Skeletal muscle satellite cell (primary cell): ENCODE data around the gene B2M.

Source experiments
- H3K27me3 ChIP-seq: 2 replicates; pipeline ENCODE4 v1.7.0; 2013; ENCODE audit warnings: low read length; ENCODE audit not compliant: control insufficient read depth, insufficient read depth
- H3K36me3 ChIP-seq: 2 replicates; pipeline ENCODE4 v1.7.0; 2013; ENCODE audit warnings: mild to moderate bottlenecking, control low read depth, low read length; ENCODE audit not compliant: insufficient read depth
- H3K4me1 ChIP-seq: 2 replicates; pipeline ENCODE4 v1.7.0; 2013; ENCODE audit warnings: low read length; ENCODE audit not compliant: control insufficient read depth, insufficient read depth
- H3K4me2 ChIP-seq: 2 replicates; pipeline ENCODE4 v1.7.0; 2013; ENCODE audit warnings: mild to moderate bottlenecking, low read length
- H3K4me3 ChIP-seq: 2 replicates; pipeline ENCODE4 v1.7.0; 2013; ENCODE audit warnings: low read length
- H3K9ac ChIP-seq: 2 replicates; pipeline ENCODE4 v1.7.0; 2013; ENCODE audit warnings: mild to moderate bottlenecking, low read depth, low read length, moderate library complexity
- H3K9me3 ChIP-seq: replicated peaks from 2 replicates; pipeline ENCODE4 v1.7.0; 2013; ENCODE audit warnings: mild to moderate bottlenecking, control low read depth, low read length

The B2M gene

GRCh38 chr15:44706401-44706800 lies 4.9 kb upstream of the B2M start:
- H3K9ac ChIP-seq: no peak overlapping the region
- H3K9me3 ChIP-seq: no peaks in the 10 kb centered on the region
- H3K27me3 ChIP-seq: no peaks in the 10 kb centered on the region
- H3K4me3 ChIP-seq: no peak overlapping the region
- no peak overlapping the region for H3K4me2 ChIP-seq
- H3K4me1 ChIP-seq: no peaks in the 10 kb centered on the region
- H3K36me3 ChIP-seq: no peaks in the 10 kb centered on the region

DNA sequence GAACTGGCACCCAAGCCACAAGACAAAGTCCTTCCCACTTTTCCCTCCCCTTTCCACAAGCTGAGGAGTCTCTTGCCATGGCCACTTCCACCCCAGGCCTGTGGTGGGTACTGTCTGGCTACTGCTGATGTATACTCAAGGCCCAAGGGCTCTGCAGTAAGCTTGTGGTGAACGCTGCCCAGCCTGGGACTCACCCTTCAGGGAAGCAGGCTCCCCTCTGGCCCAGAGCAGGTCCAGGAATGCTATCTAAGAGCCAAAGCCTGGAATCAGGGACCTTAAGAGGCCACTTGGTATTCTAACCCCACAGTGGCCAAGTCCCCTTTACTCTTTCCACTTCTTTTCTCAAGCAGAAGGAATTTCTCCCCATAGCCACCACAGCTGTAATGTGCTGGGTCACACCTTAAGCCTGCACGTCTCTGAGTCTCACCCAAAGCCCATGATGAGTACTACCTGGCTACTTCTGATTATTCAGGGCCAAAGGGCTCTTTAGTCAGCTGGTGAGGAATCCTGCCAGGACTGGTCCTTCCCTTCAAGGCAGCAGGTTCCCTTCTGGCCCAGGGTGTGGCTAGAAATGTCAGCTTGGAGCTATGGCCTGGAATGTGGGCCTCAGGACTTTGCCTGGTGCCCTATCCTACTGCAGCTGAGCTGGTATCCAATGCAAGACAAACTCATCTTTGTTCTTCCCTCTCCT lies 4.2 kb upstream of the B2M start:
- no peak overlapping the region for H3K4me2 ChIP-seq
- no peaks in the 10 kb centered on the region for H3K9me3 ChIP-seq
- no peak overlapping the region for H3K9ac ChIP-seq
- no peak overlapping the region for H3K4me3 ChIP-seq
- H3K36me3 ChIP-seq: no peaks in the 10 kb centered on the region
- no peaks in the 10 kb centered on the region for H3K27me3 ChIP-seq
- no peaks in the 10 kb centered on the region for H3K4me1 ChIP-seq

- Histone ChIP-seq H3K4me3 (peak overlapping the region; percentile 92), H3K4me2 (peak overlapping the region; percentile 79), H3K36me3 (peaks cover 5% of the 10 kb centered on the region), H3K9me3 (no peaks in the 10 kb centered on the region), H3K4me1 (peaks cover 6% of the 10 kb centered on the region), H3K27me3 (no peaks in the 10 kb centered on the region), H3K9ac (peak overlapping the region; percentile 97)
Measured at GRCh38 chr15:44710236-44711095, 851 bp upstream of the B2M start.

GRCh38 chr15:44711743-44712345 lies 527 bp downstream of the B2M start:
- H3K4me2 ChIP-seq: peak overlapping the region; percentile 79
- peaks cover 6% of the 10 kb centered on the region for H3K4me1 ChIP-seq
- no peaks in the 10 kb centered on the region for H3K27me3 ChIP-seq
- H3K9me3 ChIP-seq: no peaks in the 10 kb centered on the region
- peak overlapping the region; percentile 97 for H3K9ac ChIP-seq
- peaks cover 19% of the 10 kb centered on the region for H3K36me3 ChIP-seq
- H3K4me3 ChIP-seq: peak overlapping the region; percentile 92

DNA sequence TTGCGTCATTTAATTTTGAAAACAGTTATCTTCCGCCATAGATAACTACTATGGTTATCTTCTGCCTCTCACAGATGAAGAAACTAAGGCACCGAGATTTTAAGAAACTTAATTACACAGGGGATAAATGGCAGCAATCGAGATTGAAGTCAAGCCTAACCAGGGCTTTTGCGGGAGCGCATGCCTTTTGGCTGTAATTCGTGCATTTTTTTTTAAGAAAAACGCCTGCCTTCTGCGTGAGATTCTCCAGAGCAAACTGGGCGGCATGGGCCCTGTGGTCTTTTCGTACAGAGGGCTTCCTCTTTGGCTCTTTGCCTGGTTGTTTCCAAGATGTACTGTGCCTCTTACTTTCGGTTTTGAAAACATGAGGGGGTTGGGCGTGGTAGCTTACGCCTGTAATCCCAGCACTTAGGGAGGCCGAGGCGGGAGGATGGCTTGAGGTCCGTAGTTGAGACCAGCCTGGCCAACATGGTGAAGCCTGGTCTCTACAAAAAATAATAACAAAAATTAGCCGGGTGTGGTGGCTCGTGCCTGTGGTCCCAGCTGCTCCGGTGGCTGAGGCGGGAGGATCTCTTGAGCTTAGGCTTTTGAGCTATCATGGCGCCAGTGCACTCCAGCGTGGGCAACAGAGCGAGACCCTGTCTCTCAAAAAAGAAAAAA lies 1.2 kb downstream of the B2M start:
- H3K9ac ChIP-seq: peak overlapping the region; percentile 97
- H3K36me3 ChIP-seq: peaks cover 25% of the 10 kb centered on the region
- H3K4me2 ChIP-seq: peak overlapping the region; percentile 79
- H3K9me3 ChIP-seq: no peaks in the 10 kb centered on the region
- peak overlapping the region; percentile 92 for H3K4me3 ChIP-seq
- peaks cover 6% of the 10 kb centered on the region for H3K4me1 ChIP-seq
- H3K27me3 ChIP-seq: no peaks in the 10 kb centered on the region

DNA sequence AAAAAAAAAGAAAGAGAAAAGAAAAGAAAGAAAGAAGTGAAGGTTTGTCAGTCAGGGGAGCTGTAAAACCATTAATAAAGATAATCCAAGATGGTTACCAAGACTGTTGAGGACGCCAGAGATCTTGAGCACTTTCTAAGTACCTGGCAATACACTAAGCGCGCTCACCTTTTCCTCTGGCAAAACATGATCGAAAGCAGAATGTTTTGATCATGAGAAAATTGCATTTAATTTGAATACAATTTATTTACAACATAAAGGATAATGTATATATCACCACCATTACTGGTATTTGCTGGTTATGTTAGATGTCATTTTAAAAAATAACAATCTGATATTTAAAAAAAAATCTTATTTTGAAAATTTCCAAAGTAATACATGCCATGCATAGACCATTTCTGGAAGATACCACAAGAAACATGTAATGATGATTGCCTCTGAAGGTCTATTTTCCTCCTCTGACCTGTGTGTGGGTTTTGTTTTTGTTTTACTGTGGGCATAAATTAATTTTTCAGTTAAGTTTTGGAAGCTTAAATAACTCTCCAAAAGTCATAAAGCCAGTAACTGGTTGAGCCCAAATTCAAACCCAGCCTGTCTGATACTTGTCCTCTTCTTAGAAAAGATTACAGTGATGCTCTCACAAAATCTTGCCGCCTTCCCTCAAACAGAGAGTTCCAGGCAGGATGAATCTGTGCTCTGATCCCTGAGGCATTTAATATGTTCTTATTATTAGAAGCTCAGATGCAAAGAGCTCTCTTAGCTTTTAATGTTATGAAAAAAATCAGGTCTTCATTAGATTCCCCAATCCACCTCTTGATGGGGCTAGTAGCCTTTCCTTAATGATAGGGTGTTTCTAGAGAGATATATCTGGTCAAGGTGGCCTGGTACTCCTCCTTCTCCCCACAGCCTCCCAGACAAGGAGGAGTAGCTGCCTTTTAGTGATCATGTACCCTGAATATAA lies 2.0 kb downstream of the B2M start:
- H3K4me1 ChIP-seq: peaks cover 6% of the 10 kb centered on the region

GRCh38 chr15:44715142-44715796 lies 4.0 kb downstream of the B2M start:
- H3K27me3 ChIP-seq: no peaks in the 10 kb centered on the region
- peaks cover 6% of the 10 kb centered on the region for H3K4me1 ChIP-seq
- no peak overlapping the region for H3K4me3 ChIP-seq
- H3K4me2 ChIP-seq: no peak overlapping the region
- no peak overlapping the region for H3K9ac ChIP-seq
- no peaks in the 10 kb centered on the region for H3K9me3 ChIP-seq
- H3K36me3 ChIP-seq: peaks cover 39% of the 10 kb centered on the region

More for the DNA sequence above, 2.0 kb downstream of the B2M start:
- peak overlapping the region; percentile 97 for H3K9ac ChIP-seq
- H3K4me3 ChIP-seq: peak overlapping the region; percentile 92
- H3K4me2 ChIP-seq: peak overlapping the region; percentile 79
- no peaks in the 10 kb centered on the region for H3K9me3 ChIP-seq
- no peaks in the 10 kb centered on the region for H3K27me3 ChIP-seq
- peaks cover 33% of the 10 kb centered on the region for H3K36me3 ChIP-seq

- H3K9me3 ChIP-seq: no peaks in the 10 kb centered on the region
- peaks cover 39% of the 10 kb centered on the region for H3K36me3 ChIP-seq
- no peak overlapping the region for H3K4me2 ChIP-seq
- H3K4me1 ChIP-seq: peaks cover 6% of the 10 kb centered on the region
- no peaks in the 10 kb centered on the region for H3K27me3 ChIP-seq
- no peak overlapping the region for H3K9ac ChIP-seq
- H3K4me3 ChIP-seq: no peak overlapping the region
Measured at GRCh38 chr15:44715797-44716334, 4.5 kb downstream of the B2M start.

DNA sequence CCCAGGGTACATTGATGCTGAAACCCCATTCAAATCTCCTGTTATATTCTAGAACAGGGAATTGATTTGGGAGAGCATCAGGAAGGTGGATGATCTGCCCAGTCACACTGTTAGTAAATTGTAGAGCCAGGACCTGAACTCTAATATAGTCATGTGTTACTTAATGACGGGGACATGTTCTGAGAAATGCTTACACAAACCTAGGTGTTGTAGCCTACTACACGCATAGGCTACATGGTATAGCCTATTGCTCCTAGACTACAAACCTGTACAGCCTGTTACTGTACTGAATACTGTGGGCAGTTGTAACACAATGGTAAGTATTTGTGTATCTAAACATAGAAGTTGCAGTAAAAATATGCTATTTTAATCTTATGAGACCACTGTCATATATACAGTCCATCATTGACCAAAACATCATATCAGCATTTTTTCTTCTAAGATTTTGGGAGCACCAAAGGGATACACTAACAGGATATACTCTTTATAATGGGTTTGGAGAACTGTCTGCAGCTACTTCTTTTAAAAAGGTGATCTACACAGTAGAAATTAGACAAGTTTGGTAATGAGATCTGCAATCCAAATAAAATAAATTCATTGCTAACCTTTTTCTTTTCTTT lies 5.8 kb downstream of the B2M start:
- no peaks in the 10 kb centered on the region for H3K9me3 ChIP-seq
- no peak overlapping the region for H3K9ac ChIP-seq
- H3K4me2 ChIP-seq: no peak overlapping the region
- peaks cover 6% of the 10 kb centered on the region for H3K4me1 ChIP-seq
- H3K36me3 ChIP-seq: peaks cover 39% of the 10 kb centered on the region
- no peaks in the 10 kb centered on the region for H3K27me3 ChIP-seq
- no peak overlapping the region for H3K4me3 ChIP-seq
